OCI-LY3 (cell line): ENCODE measurements around the gene NRGN.

Experiments
- H2AFZ ChIP-seq: fragments of 200-600, 300-600 bp; shearing (Covaris generic); 2 replicates; pipeline ENCODE4 v1.6.0; 2014; ENCODE audit warnings: antibody characterized with exemption, low read depth, low read length
- H3K27ac ChIP-seq: fragments of 200-600, 300-600 bp; sonication (generic); 2 replicates; pipeline ENCODE4 v1.5.1; 2014; ENCODE audit warnings: mild to moderate bottlenecking, low read length, moderate library complexity, mixed read lengths
- H3K27me3 ChIP-seq: fragments of 200-600, 300-600 bp; sonication (generic); 2 replicates; pipeline ENCODE4 v1.6.1; 2014; ENCODE audit warnings: low read depth, low read length, mixed read lengths
- H3K36me3 ChIP-seq: fragments of 200-600, 300-600 bp; sonication (generic); replicated peaks from 2 replicates; pipeline ENCODE3; 2014; ENCODE audit warnings: low read depth, low read length, mixed read lengths
- H3K4me1 ChIP-seq: fragments of 300-600, 200-600 bp; sonication (generic); 2 replicates; pipeline ENCODE4 v1.6.1; 2014; ENCODE audit warnings: low read length, mixed read lengths
- H3K4me2 ChIP-seq: fragments of 200-600, 300-600 bp; sonication (generic); 2 replicates; pipeline ENCODE4 v1.6.1; 2014; ENCODE audit warnings: low read length, mixed read lengths
- H3K4me3 ChIP-seq: fragments of 300-600, 200-600 bp; sonication (generic); 2 replicates; pipeline ENCODE4 v1.5.1; 2014; ENCODE audit warnings: antibody characterized with exemption, mild to moderate bottlenecking, low read length, moderate library complexity
- H3K79me2 ChIP-seq: fragments of 300-600, 200-600 bp; shearing (Covaris generic); 2 replicates; pipeline ENCODE4 v1.6.1; 2014; ENCODE audit warnings: mild to moderate bottlenecking, low read length, mixed read lengths
- H3K9ac ChIP-seq: fragments of 300-600, 200-600 bp; shearing (Covaris generic); 2 replicates; pipeline ENCODE4 v1.6.0; 2014; ENCODE audit warnings: mild to moderate bottlenecking, low read length, moderate library complexity
- H3K9me3 ChIP-seq: fragments of 200-600, 300-600 bp; shearing (Covaris generic); 2 replicates; pipeline ENCODE4 v1.6.1; 2014; ENCODE audit warnings: low read length, mixed read lengths; ENCODE audit not compliant: insufficient read depth
- H4K20me1 ChIP-seq: fragments of 200-600, 300-600 bp; sonication (generic); 2 replicates; pipeline ENCODE4 v1.6.1; 2016; ENCODE audit warnings: low read length, mixed read lengths; ENCODE audit not compliant: insufficient read depth
- CTCF ChIP-seq: fragments of 200-600, 300-600 bp; sonication (generic); IDR thresholded peaks from 2 replicates; pipeline ENCODE4 v1.5.1; 2014; ENCODE audit warnings: antibody characterized with exemption, low read length, low read depth
- EZH2phosphoT487 ChIP-seq: fragments of 200-600 bp; shearing (Covaris generic); IDR thresholded peaks from 2 replicates; pipeline ENCODE4 v1.6.1; 2018; ENCODE audit warnings: antibody characterized with exemption, mixed run types, low read depth

NRGN gene

GRCh38 chr11:124707829-124708228 lies 31.9 kb upstream of the NRGN start:
- H3K9me3 ChIP-seq = no peaks in the 10 kb centered on the region
- no peaks in the 10 kb centered on the region for H3K36me3 ChIP-seq
- H3K4me1 ChIP-seq = no peaks in the 10 kb centered on the region
- no peaks in the 10 kb centered on the region for H3K27me3 ChIP-seq
- no peaks in the 10 kb centered on the region for H4K20me1 ChIP-seq
- H3K4me2 ChIP-seq = no peak overlapping the region
- no peak overlapping the region for H3K4me3 ChIP-seq
- no peak overlapping the region for H3K27ac ChIP-seq
- no peak overlapping the region for H3K9ac ChIP-seq
- no peaks in the 10 kb centered on the region for H3K79me2 ChIP-seq
- no peak for TF ChIP-seq CTCF
- TF ChIP-seq EZH2phosphoT487 = no peak
- H2AFZ ChIP-seq = no peak overlapping the region

- Histone ChIP-seq H3K9ac (no peak overlapping the region), H3K79me2 (no peaks in the 10 kb centered on the region), H2AFZ (no peak overlapping the region), H3K27ac (no peak overlapping the region), H3K4me1 (no peaks in the 10 kb centered on the region), H3K4me3 (no peak overlapping the region), H3K27me3 (no peaks in the 10 kb centered on the region), H3K4me2 (no peak overlapping the region), H3K36me3 (no peaks in the 10 kb centered on the region), H4K20me1 (no peaks in the 10 kb centered on the region), H3K9me3 (no peaks in the 10 kb centered on the region)
- TF ChIP-seq EZH2phosphoT487 (no peak), CTCF (no peak)
These were observed 27.4 kb upstream of the NRGN start for GRCh38 chr11:124712392-124712791.

GRCh38 chr11:124716591-124716990 lies 23.2 kb upstream of the NRGN start:
- Histone ChIP-seq H3K9me3 (no peaks in the 10 kb centered on the region), H3K4me2 (no peak overlapping the region), H3K9ac (no peak overlapping the region), H3K4me1 (no peaks in the 10 kb centered on the region), H4K20me1 (no peaks in the 10 kb centered on the region), H3K27ac (no peak overlapping the region), H3K27me3 (peaks cover 10% of the 10 kb centered on the region), H3K4me3 (no peak overlapping the region), H2AFZ (no peak overlapping the region), H3K79me2 (no peaks in the 10 kb centered on the region), H3K36me3 (no peaks in the 10 kb centered on the region)
- TF ChIP-seq EZH2phosphoT487 = no peak
- no peak for TF ChIP-seq CTCF

- Histone ChIP-seq H3K79me2 (no peaks in the 10 kb centered on the region), H3K9ac (no peak overlapping the region), H3K4me2 (no peak overlapping the region), H2AFZ (no peak overlapping the region), H4K20me1 (no peaks in the 10 kb centered on the region), H3K27me3 (peaks cover 10% of the 10 kb centered on the region), H3K4me1 (no peaks in the 10 kb centered on the region), H3K36me3 (no peaks in the 10 kb centered on the region), H3K27ac (no peak overlapping the region), H3K9me3 (no peaks in the 10 kb centered on the region), H3K4me3 (no peak overlapping the region)
- TF ChIP-seq CTCF (no peak), EZH2phosphoT487 (no peak)
These were observed 22.3 kb upstream of the NRGN start for GRCh38 chr11:124717421-124717785.
